Lower leg skin (tissue), 3 donors: ENCODE data around the gene PRKCH.

Experiments
- POLR2A ChIP-seq, 2 donors: fragments of 450-650 bp; IDR thresholded peaks; one replicate each; pipeline ENCODE4 v1.6.1; 2016 to 2017; ENCODE audit warnings: antibody characterized with exemption in 2 of 2, mild to moderate bottlenecking in 1 of 2, moderate library complexity in 1 of 2
- TF ChIP-seq, protein P1 (sequence below), 3 donors: fragments of 450-650 bp; IDR thresholded peaks; one replicate each; pipeline ENCODE4 v1.5.1; 2016; ENCODE audit warnings: antibody characterized with exemption in 3 of 3, mild to moderate bottlenecking in 3 of 3, moderate library complexity in 2 of 3

DNA sequence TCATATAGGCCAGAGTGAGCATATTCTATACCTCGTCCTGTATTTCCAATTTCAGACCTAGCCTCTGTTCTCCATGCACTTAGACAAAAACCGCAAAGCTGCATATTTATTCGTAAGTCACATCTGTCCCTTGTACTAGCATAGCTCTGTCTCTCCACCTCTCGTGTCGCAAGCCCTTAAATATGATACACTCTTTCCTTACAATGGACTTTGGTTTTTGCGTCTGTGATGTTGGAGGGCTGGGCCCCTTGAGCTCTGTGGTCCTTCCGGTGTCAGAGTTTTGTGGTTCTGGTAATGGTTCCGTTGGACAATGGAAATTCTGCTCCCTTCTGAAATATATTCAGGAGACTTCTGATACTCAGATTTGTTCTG is 11.3 kb downstream of the PRKCH start:
- TF ChIP-seq, protein P1, sequence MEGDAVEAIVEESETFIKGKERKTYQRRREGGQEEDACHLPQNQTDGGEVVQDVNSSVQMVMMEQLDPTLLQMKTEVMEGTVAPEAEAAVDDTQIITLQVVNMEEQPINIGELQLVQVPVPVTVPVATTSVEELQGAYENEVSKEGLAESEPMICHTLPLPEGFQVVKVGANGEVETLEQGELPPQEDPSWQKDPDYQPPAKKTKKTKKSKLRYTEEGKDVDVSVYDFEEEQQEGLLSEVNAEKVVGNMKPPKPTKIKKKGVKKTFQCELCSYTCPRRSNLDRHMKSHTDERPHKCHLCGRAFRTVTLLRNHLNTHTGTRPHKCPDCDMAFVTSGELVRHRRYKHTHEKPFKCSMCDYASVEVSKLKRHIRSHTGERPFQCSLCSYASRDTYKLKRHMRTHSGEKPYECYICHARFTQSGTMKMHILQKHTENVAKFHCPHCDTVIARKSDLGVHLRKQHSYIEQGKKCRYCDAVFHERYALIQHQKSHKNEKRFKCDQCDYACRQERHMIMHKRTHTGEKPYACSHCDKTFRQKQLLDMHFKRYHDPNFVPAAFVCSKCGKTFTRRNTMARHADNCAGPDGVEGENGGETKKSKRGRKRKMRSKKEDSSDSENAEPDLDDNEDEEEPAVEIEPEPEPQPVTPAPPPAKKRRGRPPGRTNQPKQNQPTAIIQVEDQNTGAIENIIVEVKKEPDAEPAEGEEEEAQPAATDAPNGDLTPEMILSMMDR (IDR thresholded peaks at IDR 0.05), result no peak
- no peak for TF ChIP-seq POLR2A (IDR thresholded peaks at IDR 0.05)
